HepG2 (cell line): ENCODE results near the gene LIFR.

ENCODE experiments used
- HMG20B ChIP-seq: conservative IDR thresholded peaks from 2 replicates; pipeline ENCODE4 v1.6.1; 2016; ENCODE audit warnings: missing genetic modification reagents, missing compliant biosample characterization
- POLR2A ChIP-seq, 2 experiments: IDR thresholded peaks; 2 replicates each; pipeline ENCODE4 v1.6.1; 2011; ENCODE audit warnings: low read depth in 2 of 2, low read length in 2 of 2, mild to moderate bottlenecking in 1 of 2, moderate library complexity in 1 of 2; ENCODE audit not compliant: insufficient read depth in 1 of 2
- ZNF768 ChIP-seq: sonication (generic); formaldehyde crosslinking; IDR thresholded peaks from 2 replicates; pipeline ENCODE4 v1.4.0; 2020; ENCODE audit warnings: missing genetic modification reagents

GRCh38 chr5:38531518-38531917 is 24.9 kb downstream of the LIFR start:
- no peak for TF ChIP-seq ZNF768 (CRISPR knock-in tag)
- TF ChIP-seq POLR2A (IDR thresholded peaks at IDR 0.05; ENCODE audit: insufficient read depth in 1 of 2, low read depth in 2 of 2, low read length in 2 of 2) = no peak
- TF ChIP-seq HMG20B (CRISPR knock-in tag) = no peak
